NCI-H1436 treated with DMSO at 0.1 percent for 48 hours (cell line): ENCODE data around the gene OR6K3.

Source experiments
- DNase-seq: peaks from one replicate; lab custom pipeline; 2025; lab: John Stamatoyannopoulos, UW

Gene OR6K3

DNA sequence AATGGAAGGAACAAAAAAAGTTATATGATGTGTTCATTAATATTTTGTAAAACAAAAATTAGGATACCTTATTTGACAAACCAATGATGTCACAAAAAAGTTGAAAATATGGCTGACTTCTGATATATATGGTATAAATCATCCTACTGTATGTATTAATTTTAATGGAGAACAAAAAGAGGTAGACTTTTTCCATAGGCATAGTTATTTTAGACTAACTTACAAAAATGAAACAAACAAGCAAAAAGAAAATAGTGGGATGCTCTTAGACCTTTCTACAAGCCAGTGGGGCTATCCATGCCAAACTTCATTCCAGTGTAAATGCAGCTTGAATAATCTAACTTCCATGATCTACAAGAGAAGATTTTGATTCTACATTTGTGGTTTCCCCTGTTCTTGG is 33.5 kb downstream of the OR6K3 start:
- DNase-seq, result no peak

DNA sequence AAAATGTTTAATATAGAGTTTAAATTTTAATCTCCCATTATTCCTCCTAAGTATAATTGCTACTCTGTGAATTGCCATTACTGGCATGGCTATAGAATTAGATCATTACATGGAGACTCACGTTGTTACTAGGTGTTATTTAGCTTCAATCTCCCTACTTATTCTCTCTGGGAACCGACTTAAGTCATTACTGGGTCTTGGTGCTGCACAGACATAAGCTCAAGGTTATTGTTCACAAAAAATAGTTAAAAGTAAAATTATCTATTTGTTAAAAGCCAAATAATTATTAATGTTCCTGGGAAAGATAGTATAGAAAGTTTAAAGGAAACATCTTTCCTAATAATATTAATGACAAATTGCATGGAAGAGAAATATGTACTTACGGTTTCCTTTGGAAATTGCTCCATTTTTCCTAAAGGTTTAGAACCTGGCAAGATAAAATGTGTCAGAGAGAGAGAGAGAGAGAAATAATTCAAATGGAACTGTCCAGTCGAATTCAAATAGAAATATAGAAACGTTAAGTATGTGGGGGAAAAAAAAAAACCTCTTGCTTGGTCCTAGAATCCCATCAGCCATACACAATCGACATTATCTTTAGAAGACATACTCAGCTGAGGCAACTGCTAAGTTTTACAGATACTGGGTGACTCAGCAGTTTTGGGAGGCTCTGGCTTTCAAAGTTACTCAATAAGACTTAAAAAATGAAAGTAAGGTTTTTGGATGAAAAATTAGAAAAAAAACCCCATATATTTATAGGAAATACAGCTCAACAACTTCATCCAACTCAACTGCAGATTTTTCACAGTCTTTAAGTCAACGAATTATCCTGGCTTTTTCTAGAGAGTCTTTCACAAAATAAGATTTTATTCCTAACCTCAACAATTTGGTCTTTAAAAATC is 34.2 kb downstream of the OR6K3 start, which contains the start of gene SPTA1:
TSS of gene SPTA1 (minus strand) at position 605 of the 899 bp plus-strand sequence. CDS start at position 407, 198 bp downstream.
- DNase-seq, result no peak

DNA sequence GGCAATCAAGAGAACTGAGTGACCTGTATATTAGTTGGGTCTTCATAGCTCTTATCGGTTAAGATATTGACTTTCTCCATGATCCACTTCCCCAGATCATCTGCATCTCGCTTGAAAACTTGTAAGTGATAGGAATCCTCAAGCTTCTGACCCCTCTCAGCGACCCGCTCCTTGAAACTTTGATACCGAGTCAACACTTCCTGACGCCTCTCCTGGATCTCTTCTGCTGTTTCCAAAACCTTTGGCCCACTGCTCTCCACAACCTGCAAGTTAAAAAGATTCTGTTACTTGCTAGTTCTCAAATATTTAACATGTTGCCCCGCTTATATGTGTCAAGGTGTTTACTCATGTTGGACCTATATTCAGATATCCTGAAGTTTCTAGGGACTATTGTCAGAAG is 35.4 kb downstream of the OR6K3 start:
- DNase-seq, result no peak

DNA sequence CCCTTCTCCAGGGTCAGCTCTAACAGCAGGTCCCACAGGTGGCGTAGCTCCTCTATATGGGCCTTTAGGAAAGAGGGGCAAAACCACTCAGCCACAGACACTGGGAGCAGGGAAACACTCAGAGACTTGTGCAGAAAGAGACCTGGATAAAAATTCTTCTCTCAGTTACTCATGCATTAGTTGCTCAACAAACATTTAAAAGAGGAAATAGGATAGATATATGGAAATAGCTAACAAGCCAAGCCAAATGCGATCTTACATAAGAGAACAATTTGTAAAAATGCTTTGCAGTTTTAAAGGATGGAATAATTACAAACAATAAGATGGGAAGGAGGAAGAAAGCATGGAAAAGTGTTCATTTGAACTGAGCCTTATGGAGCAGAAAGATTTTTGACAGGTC is 38.9 kb downstream of the OR6K3 start:
- no peak for DNase-seq

DNA sequence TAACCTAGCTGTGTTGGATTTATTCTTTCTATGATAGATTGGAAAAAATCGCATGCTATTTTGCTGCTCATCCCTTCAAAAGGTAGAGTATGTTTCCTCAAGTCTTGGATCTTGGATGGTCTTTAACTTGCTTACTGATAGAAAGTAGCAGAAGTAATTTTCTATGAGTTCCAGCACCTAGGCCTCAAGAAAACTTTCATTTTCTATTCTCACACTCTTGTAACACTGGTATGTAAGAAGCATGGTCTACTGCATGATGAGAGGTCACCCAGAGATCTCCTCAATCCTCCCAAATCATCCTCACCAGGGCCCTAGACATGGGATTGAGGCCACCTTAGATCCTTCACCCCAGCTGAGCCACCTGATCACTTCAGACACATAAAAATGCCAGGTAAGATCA is 41.2 kb downstream of the OR6K3 start:
- no peak for DNase-seq

DNA sequence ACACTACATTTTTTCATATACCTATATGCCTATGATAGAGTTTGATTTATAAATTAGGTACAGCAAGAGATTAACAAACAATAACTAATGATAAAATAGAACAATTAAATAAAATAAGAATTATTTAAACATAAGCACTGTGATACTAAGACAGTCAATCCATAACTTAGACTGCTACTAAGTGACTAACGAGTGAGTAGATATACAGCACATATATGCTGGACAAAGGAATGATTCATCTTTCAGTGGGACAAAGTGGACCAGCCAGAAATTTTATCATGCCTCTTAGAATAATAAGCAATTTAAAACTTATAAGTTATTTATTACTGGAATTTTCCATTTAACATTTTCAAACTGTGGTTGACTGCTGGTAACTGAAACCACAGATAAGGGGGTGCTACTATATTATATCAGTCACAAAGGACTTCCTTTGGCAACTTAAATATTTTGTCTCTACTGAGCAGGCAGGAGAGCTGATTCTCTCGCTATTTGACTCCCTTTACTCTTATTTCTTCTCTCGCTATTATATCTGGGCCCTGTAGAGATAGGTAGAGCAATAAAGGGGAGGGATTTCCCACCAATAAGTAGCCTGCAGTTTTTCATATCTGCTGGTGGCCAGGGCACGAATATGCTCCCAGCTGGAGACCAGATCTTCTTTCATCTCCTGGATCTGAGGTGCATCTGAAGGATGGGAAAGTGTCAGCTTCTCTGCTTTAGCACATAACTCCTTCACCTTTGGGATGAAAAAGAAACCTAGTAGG is 44.8 kb downstream of the OR6K3 start:
- no peak for DNase-seq

DNA sequence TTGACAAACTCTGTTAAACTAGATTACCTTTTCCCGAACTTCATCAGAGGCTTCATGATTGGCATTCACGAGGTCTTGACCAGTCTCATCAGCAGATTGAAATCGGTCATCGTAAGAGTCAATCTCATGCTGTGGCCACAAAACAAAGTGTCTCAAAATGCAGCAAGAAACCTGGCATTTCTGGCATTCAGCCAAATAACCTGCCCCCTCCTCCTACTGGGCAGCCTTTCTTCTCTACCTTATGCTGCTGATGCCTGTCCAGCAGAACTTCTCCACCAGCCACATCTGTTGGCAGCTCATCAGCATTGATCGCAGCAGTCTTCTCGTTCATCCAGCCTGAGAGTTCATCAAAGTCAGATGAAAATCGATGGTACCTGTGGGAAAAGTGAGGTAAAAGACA is 46.2 kb downstream of the OR6K3 start:
- no peak for DNase-seq
